Activated CD8-positive, alpha-beta memory T cell treated with anti-CD3 and anti-CD28 coated beads for 1 hour (primary cell): ENCODE measurements around the gene ZNF836.
A peak's percentile ranks its signal among the peaks of the same experiment; 100 is the strongest.
"Not testable (repeated sequence)": the region's sequence is repeated elsewhere in the genome, so short reads cannot be mapped to it uniquely, and the experiment has no call there.

Experiments
- DNase-seq, 2 donors: peaks; one replicate each; pipeline ENCODE4 v3.0.0-alpha.2; 2020; ENCODE audit warnings: low read depth in 1 of 2; ENCODE audit errors: extremely low read depth in 1 of 2

Gene ZNF836

DNA sequence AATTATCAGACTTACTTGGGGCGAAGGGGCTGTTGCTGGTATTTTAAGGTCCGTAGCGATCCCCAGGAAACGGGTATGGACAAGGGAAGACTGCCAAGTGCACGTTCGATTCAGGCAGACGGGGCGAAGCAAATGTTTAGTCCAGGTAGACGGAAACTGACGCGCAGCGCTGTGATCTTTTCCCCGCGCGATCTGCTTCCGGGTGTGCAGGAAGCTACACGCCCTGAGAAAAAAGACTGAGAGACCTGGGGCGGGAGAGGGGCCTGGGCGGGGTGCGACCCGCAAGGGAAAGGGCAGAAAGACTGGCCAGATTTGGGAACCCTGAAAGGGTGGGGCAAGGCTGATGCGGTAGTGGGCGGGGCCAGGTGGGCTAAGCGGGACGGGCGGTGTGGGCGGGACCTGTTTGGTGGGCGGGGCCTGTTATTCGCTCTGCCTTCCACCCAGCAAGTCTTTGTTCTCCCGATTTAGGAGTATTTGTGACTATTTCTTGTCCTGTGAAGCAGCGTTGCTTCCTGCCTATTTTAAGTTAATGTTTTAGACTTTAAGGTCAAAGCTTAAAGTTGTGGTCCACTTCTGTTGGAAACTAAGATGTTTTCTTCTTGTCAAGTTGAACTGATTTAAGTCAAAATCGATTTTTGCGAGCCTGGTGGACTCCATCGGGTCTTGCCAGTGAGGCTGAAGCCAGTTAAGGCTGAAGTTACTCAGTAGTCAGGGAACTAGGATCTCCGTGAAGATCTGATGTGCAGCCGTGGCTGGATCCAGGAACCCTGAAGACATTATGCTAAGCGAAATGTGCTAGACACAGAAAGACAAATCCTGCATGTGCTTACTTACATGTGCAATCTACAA, at the start of gene ZNF836:
TSS of gene ZNF836 (minus strand) at position 301 of the 849 bp plus-strand sequence. CDS start 3,549 bp downstream, outside the sequence.
- DNase-seq, result peak; percentile 84 to 87

DNA sequence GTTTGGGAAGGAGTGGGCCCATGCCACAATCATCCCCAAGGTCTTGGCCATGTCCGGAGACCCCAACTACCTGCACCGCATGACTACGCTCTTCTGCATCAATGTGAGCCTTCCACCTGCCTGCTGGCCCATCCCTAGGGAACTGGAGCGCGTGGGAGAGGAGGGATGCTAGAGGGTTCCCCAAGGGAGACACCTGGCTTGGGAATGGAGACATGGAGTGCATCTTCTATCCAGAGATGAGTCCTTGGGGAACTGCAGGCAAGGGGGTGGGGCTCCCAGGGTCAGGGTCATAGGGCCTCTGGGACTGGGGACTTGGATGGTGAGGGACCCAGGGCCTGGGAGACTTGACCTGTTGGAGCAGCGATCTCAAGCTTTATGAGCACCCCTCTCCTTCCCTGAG, 49.6 kb upstream of the ZNF836 start:
- DNase-seq, result no peak

DNA sequence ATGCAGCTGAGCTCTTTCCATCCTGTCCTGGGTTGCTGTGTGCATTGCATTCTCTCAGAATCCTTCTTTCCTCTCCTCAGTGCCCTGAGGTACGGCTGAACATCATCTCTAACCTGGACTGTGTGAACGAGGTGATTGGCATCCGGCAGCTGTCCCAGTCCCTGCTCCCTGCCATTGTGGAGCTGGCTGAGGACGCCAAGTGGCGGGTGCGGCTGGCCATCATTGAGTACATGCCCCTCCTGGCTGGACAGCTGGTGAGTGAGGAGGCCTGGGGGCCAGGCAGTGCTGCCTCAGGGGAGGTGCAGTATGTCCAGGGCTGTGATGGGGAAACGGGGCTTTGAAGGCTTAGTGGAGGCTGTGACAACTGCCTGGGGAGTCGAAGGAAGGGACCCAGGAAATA, 48.2 kb upstream of the ZNF836 start:
- DNase-seq, result no peak

DNA sequence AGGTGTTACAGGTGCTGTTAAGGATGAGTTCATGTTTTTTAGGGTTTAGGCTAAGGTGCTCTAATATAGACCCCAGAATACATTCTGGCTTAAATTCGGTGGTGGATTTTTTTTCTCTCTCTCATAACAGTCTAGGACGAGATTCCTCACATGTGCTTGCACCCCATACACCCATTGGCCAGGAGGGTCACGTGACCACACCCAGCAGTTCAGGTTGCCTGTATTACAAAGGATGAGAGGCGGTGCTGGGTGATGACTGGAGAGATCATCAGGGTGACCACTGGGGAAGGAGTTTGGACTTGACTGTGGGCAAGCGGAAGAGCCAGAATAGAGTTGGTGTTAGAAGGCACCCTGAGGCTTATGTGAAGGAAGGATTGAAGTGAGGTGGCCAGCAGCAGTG, 46.2 kb upstream of the ZNF836 start:
- DNase-seq, result no peak

DNA sequence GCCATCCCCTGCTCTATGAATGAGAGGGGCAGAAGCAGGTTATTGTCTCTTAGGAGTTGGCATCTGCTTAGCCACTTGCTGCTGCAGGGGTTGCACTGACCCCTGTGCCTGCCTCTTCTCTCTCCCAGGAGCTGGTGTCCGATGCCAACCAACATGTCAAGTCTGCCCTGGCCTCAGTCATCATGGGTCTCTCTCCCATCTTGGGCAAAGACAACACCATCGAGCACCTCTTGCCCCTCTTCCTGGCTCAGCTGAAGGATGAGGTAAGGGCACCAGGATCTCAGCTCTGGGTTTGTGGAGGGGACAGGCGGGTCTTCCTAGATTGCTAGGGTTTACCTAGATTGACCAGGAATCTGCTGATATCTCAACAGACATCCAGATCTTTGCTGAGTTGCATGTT, 45.0 kb upstream of the ZNF836 start:
- no peak for DNase-seq

DNA sequence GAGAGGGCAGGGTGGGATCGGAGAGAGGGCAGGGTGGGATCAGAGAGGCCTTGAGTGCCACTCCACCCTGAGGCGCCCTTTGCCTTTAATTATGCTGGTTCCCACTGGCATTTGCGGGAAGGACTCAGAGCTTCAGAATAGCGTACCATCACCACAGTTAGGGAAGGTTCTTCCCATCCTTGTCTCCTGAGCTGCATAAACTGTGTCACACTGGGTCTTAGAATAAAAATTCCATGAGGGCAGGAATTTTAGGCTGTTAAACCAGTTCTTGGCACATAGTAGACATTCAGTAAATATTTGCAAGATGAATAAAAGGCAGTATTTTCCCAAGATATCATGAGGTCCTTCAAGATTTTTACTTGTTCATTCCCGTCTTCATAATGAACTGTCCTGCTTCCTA, 42.8 kb upstream of the ZNF836 start:
- no peak for DNase-seq

DNA sequence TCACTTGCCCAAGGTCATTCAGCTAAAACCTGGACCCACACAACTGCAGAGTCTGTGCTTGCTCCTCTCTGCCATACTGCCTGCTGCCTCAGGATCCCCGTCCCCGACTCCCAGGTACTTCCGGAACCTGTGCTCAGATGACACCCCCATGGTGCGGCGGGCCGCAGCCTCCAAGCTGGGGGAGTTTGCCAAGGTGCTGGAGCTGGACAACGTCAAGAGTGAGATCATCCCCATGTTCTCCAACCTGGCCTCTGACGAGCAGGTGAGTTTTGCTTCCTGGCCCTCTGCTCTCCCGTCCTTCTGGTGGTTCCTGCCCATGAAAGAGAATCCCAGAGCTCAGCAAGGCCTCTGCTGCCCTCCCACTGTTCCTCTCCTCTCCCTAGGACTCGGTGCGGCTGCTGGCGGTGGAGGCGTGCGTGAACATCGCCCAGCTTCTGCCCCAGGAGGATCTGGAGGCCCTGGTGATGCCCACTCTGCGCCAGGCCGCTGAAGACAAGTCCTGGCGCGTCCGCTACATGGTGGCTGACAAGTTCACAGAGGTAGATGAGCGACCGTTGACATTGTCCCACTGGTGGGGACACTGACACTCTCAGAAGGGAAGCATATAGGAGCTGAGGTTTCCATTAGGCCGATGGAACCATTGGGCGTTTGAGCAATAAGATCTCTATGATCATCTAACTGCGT, 41.3 kb upstream of the ZNF836 start:
- DNase-seq, result no peak

DNA sequence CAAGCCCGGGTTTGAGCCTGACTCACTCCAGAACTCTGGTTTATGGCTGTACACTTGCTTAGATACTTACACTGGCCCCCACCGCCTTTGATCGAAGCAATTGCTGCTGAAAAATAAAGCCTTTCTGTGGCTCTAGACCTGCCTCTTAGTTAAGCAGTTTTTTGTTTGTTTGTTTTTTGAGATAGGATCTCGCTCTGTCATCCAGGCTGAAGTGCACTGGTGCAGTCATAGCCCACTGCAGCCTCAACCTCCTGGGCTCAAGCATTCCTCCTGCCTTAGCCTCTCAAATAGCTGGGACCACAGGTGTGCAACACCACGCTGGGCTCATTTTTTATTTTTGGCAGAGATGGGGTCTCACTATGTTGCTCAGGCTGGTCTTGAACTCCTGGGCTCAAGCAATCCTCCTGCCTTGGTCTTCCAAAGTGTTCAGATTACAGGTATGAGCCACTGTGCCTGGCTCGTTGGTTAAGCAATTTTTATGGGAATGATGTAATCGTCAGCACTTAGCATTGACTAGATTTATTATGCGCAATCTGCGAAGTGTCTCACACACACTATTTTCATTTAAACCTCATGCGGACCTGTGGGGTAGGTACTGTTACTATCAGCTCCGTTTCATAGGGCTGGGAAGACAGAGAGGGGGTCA, 40.6 kb upstream of the ZNF836 start:
- no peak for DNase-seq

DNA sequence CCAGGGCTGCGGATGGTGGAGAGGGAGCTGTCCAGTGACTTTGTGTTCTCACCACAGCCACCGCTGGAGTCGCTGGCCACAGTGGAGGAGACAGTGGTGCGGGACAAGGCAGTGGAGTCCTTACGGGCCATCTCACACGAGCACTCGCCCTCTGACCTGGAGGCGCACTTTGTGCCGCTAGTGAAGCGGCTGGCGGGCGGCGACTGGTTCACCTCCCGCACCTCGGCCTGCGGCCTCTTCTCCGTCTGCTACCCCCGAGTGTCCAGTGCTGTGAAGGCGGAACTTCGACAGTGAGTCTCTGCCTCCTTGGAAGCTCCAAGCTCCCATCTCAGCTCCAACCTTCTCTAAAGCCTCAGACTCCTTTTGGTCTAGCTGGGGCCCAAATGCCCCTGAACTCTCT, 39.8 kb upstream of the ZNF836 start:
- no peak for DNase-seq

DNA sequence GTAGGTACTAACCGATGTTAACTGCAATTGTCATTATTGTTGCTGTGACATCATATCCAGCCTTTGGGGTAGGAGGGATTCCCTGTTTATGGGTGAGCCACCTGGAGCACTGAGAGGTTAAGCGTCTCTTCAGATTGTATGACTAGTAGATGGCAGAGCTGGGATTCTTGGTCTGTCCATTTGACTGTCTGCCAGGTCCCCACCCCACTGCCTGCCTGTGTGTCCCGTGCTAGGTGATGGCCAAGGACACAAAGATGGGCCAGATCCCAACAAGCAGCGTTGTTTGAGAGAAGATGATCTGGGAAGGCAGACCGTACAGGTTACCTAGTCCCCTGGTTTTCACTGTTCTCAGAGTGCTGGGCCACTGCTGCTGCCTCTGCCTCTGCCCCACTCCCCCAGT, 35.1 kb upstream of the ZNF836 start:
- DNase-seq, result no peak

DNA sequence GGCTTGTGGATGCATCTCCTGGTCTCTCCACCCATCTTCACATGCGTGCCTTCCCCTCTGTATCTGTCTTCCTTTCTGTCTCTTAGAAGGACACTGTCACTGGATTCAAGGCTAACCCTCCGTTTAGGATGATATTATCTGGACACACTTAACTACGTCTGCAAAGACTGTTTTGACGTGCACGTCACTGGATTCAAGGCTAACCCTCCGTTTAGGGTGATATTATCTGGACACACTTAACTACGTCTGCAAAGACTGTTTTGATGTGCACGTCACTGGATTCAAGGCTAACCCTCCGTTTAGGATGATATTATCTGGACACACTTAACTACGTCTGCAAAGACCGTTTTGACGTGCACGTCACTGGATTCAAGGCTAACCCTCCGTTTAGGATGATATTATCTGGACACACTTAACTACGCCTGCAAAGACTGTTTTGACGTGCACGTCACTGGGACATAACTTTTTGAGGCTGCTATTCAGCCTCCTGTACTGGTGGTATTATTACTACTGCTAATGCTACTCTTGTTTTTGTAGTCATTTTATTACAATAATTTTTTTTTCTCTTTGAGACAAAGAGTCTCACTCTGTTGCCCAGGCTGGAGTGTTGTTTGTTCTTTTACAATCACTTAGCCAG, 29.5 kb upstream of the ZNF836 start:
- DNase-seq, result not testable (repeated sequence)

DNA sequence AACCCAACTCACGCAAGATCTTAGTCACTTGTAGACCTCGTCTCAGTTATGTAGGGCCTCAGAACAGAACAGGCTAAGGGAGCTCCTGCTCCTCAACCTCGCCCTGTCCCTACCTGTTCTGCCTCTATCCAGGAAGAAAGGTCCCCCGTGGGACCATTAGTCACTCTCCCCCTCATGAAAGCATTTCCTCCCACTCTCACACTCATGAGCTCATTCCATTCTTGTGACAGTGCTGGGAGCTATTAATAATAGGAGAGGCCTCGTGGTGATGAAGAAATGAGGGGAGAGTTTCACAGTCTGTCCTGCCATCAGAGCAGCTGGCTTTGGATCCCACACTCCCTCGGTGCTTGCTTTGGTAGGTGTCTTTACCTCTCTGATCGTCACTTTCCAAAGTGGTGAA, 28.6 kb upstream of the ZNF836 start:
- DNase-seq, result no peak

DNA sequence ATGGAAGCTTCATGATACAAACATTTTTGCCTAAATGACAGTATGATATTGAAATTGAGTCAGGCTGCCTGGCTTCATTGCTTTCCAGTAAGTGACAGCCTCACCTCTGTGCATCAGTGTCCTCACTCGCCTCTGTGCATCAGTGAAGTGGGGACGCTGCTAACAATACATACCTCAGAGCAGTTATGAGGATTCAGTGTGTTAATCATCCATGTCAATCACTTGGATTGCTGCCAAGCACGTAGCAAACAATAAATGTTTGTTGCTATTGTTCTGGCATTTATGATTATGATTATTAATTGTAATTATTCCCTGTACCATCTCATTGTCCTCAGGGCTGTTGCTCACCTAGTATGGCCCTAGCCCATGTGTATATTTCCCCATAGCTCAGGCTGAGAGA, 27.3 kb upstream of the ZNF836 start:
- no peak for DNase-seq

DNA sequence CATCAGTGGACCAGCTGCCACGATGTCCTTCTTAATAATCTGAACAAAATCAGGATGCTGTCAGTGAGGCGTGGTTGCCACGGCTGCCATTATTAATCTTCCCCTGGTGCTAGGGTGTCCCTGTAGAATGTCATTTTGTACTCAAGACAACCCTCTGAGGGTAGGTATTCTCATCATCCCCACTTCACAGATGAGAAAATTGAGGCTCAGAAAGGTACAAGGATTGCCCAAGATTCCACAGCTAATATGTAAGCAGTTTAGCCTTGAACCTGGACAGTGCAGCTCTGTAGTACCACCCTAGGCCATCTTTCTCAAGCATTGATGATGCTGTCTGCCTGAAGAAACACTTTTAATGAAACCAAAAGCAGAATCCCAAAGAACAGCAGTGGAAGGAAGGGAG, 26.5 kb upstream of the ZNF836 start:
- DNase-seq, result no peak

DNA sequence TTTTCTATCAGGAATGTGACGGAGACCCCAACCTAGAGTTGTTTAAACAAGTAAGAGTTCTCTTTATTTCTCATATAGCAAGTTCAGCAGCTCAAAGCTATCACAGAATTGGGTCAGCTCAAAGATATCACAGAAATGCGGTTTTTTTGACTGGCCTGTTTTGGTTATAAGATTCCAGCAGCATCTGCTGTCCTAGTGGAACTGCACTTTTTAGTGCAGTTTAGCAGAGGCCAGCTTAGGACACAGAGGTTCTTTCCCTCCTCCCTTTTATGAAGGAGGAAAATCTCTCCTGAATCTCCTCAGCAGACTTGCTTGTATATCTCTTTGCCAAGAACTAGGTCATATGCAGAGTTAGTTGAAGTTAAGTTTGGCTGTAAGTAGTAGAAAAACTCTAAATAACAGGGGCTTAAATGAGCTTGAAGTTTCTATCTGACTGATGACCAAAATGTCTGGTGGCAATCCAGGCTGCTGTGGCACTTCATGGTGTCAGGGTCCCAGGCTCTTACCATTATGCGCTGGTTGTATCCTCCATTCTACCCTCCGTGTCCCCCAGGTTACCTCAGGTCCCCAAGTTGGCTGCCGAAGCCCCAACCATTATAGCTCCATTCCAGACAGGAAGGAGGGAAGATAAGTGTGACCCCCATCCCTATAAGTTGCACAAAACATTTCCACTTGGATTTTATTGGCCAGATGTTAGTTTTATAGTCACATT, 25.0 kb upstream of the ZNF836 start:
- DNase-seq, result no peak

DNA sequence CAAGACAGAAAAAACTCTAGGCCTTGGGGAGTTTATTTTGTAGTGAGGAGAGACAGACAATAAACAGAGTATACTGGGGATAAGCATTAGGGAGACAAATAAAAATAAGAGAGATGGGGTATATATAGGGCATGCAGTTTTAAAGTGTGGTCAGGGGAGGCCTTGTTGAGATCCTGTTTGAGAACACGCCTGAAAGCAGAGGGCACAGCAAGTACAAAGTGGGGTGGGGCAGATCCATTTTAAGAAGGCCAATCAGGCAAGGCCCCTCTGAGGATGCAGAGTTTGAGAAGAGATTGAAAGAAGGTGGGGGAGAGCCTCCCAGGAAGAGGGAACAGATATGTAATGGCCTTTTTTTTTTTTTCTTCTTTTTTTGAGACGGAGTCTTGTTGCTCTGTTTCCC, 20.5 kb upstream of the ZNF836 start:
- DNase-seq, result no peak

DNA sequence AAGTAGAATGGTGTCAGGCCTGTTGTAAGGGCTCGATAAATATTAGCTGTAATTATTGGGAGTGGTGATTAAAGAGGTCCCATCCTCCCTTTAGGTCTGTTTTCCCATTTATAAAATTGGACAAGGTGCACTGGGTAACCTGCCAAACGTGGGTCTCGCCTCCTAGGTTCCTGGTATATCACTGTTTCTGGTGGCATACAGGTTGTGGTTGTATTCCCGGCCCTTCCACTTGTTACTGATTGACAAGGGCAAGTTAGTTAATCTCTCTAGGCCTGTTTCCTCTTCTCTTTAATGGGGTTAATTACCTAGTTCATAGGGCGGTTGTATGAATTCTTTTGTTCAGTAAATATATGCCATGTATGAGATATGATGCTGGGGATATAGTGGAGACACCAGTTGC, 20.0 kb upstream of the ZNF836 start:
- DNase-seq, result no peak

DNA sequence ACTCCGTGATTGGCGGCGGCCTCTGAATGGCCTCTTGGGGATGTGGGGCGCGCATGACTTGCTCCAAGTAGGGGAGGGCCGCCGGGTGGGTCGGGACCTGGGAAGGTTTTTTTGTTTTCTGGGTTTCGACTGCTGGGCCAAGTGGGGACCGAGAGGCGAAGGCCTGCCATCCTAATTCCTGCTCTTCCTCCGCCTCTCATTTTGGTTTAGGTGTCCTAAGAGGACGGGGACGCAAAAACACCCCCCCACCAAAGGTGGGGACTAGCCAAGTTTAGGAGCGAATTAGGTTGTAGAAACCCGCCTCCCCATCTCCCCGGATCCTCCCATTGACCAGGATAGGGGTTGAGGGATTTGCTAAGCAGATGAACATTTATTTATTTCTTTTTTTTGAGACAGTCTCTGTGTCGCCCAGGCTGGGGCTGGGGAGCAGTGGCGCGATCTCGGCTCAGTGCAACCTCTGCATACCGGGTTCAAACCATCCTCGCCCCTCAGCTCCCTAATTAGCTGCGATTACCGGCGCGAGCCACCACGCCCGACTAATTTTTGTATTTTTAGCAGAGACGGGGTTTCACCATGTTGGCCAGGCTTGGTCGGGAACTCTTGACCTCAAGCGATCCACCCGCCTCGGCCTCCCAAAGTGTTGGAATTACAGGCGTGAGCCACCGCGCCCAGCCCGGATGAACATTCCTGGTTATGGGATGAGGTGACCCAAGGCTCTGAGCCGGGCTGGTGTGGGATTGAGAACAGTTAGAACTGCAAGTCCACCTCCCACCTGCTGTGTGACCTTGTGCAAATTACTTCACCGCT, 19.3 kb upstream of the ZNF836 start:
- no peak for DNase-seq

DNA sequence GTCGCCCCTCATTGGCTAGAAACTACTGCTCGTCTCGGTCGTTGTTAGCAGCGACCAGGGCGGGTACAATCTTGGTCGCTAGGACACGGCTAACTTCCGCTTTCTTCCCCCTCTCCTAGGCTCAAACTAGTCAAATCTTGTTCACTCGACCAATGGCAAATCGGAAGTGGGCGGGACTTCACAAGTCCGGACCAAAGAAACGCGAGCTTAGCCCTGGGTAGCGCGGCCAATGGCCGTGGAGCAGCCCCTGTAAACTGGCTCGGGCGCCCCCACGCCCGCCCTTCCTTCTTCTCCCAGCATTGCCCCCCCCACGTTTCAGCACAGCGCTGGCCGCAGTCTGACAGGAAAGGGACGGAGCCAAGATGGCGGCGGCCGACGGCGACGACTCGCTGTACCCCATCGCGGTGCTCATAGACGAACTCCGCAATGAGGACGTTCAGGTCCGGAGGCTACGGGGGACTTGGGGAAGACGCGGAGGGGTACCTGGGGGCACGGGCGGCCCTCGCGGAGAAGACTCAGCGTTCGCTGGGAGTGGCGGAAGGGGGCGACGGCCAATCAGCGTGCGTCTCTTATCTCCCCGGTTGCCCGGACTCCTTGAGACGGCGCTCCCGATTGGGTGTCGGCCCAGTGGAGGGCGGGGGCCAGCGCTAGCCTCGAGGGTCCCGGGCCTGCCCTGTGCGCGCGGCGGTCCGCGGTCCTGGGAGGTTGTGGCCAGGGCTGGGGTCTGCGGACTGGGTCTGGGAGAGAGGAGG, 18.5 kb upstream of the ZNF836 start, which contains the start of gene PPP2R1A:
TSS of gene PPP2R1A (plus strand) at position 318 of the 752 bp plus-strand sequence. CDS start at position 363, 45 bp downstream.
- peak; percentile 95 to 99 for DNase-seq
